ENCODE data around the gene CHD2. TPM values are rescaled to one million over a fixed set of nuclear protein-coding genes. Genes with fewer than 3 reads are reported as not detected.
A peak's percentile ranks its signal among the peaks of the same experiment; 100 is the strongest.

Gene CHD2
- total and polyA plus RNA-seq, 2 donors (not counting 3 experiments of a cell fraction or from before 2014, with no cell fraction given): 53.8 to 97.9 TPM

DNA sequence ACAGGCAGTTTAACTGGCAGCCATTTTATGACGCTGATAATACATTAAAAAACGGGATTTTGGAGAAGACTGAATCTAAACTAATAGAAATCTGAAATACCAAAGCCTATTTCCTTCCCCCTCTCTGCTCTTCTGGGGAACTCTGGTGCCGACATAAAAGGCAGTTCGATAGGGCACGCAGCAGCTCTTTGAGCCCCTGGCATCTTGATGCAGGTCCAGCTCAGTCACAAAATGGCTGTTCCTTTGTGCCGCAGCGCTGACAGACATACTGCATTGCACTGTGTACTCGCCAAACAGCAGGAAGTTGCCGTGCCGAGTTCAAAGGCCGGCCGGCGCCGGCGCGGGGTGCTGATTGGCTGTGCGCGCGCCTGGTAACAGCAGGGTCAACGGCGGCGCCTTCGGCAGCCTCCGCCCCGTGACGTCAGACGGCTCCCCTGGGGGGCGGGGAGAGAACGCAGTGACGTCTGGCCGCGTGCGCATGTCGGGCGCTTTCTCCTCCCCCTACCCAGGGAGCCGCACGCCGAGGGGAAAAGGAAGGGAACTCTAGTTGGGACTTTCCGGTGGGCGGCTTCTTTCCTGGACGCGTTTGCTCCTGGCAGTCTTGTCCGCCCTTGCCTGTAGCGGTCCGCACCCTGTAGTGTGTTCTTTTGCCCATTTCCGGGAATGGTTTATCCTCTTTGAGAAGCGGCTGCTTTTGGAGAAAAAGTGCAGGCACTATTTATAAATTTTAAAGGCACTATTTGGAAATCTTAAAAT is 4.0 kb downstream of the CHD2 start:
- CTCF ChIA-PET: interaction anchor here (1.1 to 6.8 kb wide), 4 partner anchors 13 to 107 kb away, joined by 5 to 67 read pairs (median 9); no protein-coding TSS in a partner anchor
- FAIRE-seq: peak; percentile 83

More for the DNA sequence above, 4.0 kb downstream of the CHD2 start:
- Histone ChIP-seq H3K27me3 (ENCODE audit: control insufficient read depth in 2 of 2, insufficient read depth in 2 of 2, low read length in 2 of 2) (no peaks in the 10 kb centered on the region), H2AFZ (ENCODE audit: low read depth, low read length) (no peak overlapping the region), H3K79me2 (ENCODE audit: control insufficient read depth, insufficient read depth, low read length) (peaks cover 91% of the 10 kb centered on the region), H3K9me3 (replicated peaks; ENCODE audit: control insufficient read depth, insufficient read depth, low read length) (no peaks in the 10 kb centered on the region), H3K4me3 (replicated peaks in 1 of 3; ENCODE audit: insufficient read depth in 1 of 3, low read depth in 1 of 3, low read length in 3 of 3) (peak overlapping the region; percentile 64 to 100 (median 97)), H3K9ac (replicated peaks; ENCODE audit: extremely low read depth, insufficient read depth, low read length) (peak overlapping the region; percentile 100), H3K9me1 (replicated peaks; ENCODE audit: control insufficient read depth, extremely low read depth, insufficient read depth, low read length) (no peaks in the 10 kb centered on the region), H4K20me1 (replicated peaks; ENCODE audit: control insufficient read depth, extremely low read depth, insufficient read depth, low read length) (no peaks in the 10 kb centered on the region), H3K36me3 (ENCODE audit: control insufficient read depth in 2 of 2, extremely low read depth in 1 of 2, insufficient read depth in 2 of 2, low read length in 2 of 2) (peaks cover 0 to 3% of the 10 kb centered on the region in 2 experiments), H3K4me2 (ENCODE audit: insufficient read depth, low read length) (peak overlapping the region; percentile 99), H3K27ac (ENCODE audit: insufficient read depth, low read depth, low read length) (peak overlapping the region; percentile 98), H3K4me1 (ENCODE audit: control insufficient read depth, extremely low read depth, insufficient read depth, low read length) (peaks cover 53% of the 10 kb centered on the region)
- peak; percentile 99 for DNase-seq (ENCODE audit: low read depth, low spot score)
- no TSS peak for BruUV-seq (replicated peaks)
- dilution Hi-C loops (cut with MboI; ENCODE audit: extremely low pct_ligation_motif_present, low sequenced_read_pairs): loop anchor here (25.0 kb wide), 1 partner anchor 92 kb away; no protein-coding TSS in a partner anchor
- intact Hi-C loops (cut with micrococcal nuclease): loop anchor here (1.0 to 10.0 kb wide), 5 partner anchors 14 to 369 kb away; no protein-coding TSS in a partner anchor
- POLR2A ChIA-PET: interaction anchor here (1.0 to 2.2 kb wide), 7 partner anchors 10 to 197 kb away, joined by 3 to 25 read pairs (median 3); no protein-coding TSS in a partner anchor
- TF ChIP-seq, protein P1, sequence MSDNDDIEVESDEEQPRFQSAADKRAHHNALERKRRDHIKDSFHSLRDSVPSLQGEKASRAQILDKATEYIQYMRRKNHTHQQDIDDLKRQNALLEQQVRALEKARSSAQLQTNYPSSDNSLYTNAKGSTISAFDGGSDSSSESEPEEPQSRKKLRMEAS (IDR thresholded peaks at IDR 0.05; ENCODE audit: insufficient read depth, insufficient read length): peak; percentile 43
- no peak for TF ChIP-seq EZH2 (IDR thresholded peaks at IDR 0.05; ENCODE audit: borderline replicate concordance, low read depth, low read length, severe bottlenecking)
- no peak for TF ChIP-seq JUN (IDR thresholded peaks at IDR 0.05; ENCODE audit: borderline replicate concordance, insufficient read depth, insufficient read length, low read depth)
- TF ChIP-seq GATA2 (IDR thresholded peaks at IDR 0.05; ENCODE audit: insufficient read depth, insufficient read length, low read depth, low read length): no peak
- peak; percentile 24 for TF ChIP-seq FOS (IDR thresholded peaks at IDR 0.05; ENCODE audit: borderline replicate concordance, insufficient read depth, low read length)
- TF ChIP-seq POLR2AphosphoS5 (IDR thresholded peaks at IDR 0.05; ENCODE audit: insufficient read depth, low read depth, low read length): peak; percentile 98
- TF ChIP-seq POLR2A (IDR thresholded peaks at IDR 0.05; ENCODE audit: low read depth, low read length): peak; percentile 95
